ENCODE data around the gene RER1.

RER1 gene

GRCh38 chr1:2402420-2402819 is 10.8 kb downstream of the RER1 start:
- Histone ChIP-seq H3K4me3 (no peak overlapping the region), H3K9me3 (no peaks in the 10 kb centered on the region), H3K36me3 (peaks cover 68 to 100% (median 97%) of the 10 kb centered on the region in 3 donors), H3K4me1 (no peaks in the 10 kb centered on the region), H3K27ac (no peak overlapping the region), H3K27me3 (no peaks in the 10 kb centered on the region)
- no peak for TF ChIP-seq CTCF (IDR thresholded peaks at IDR 0.05)
- intact Hi-C loops (cut with DNase I; ENCODE audit: low total_unique reads): no loop called here
- no peak for DNase-seq

- no peak for DNase-seq
- H3K4me3 ChIP-seq: no peak overlapping the region
- H3K27ac ChIP-seq: no peak overlapping the region
- H3K4me1 ChIP-seq: no peaks in the 10 kb centered on the region
- no peak for TF ChIP-seq CTCF (IDR thresholded peaks at IDR 0.05)
- H3K9me3 ChIP-seq: no peaks in the 10 kb centered on the region
- peaks cover 61 to 100% (median 96%) of the 10 kb centered on the region in 3 donors for H3K36me3 ChIP-seq
- intact Hi-C loops (cut with DNase I; ENCODE audit: low total_unique reads): no loop called here
- H3K27me3 ChIP-seq: no peaks in the 10 kb centered on the region
These were observed 11.6 kb downstream of the RER1 start for GRCh38 chr1:2403273-2403672.

DNA sequence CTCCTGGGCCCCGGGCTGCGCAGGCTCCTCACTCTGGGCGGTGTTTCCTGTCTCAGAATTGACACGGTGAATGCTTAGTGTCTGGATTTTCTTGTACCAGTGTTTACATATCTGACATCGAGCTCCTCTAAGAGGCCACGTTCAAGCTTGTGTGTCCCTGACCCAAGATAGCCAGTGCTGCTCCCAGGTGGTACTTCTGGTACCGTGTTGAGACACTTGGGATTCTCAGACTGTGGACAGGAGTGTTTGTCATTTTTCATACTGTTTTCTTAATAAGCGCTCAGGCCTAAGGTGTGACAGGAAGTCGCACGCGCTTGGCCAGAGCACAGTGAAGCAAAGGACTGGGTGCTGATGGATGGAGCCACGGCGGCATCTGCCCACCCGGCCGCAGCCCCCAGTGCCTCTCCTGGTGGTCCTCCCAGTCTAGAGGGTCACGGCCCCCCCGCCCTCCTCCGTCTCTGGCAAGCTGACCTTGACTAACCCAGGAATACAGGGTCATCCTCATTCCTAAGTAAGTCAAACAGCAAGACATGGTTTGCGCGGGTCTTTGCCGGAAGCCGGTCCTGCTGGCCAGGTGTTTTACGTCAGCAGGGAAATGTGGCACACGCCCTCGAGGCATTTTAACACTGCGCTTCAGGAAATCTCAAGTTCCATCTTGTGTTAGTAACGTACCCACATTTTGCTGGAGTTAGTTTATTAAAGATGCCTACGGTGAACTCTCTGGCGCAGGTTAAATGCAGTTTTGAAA is 12.7 kb downstream of the RER1 start:
- Histone ChIP-seq H3K27me3 (no peaks in the 10 kb centered on the region), H3K36me3 (peaks cover 59 to 100% (median 92%) of the 10 kb centered on the region in 3 donors), H3K4me1 (no peaks in the 10 kb centered on the region), H3K4me3 (no peak overlapping the region), H3K27ac (no peak overlapping the region), H3K9me3 (no peaks in the 10 kb centered on the region)
- DNase-seq: no peak
- no peak for TF ChIP-seq CTCF (IDR thresholded peaks at IDR 0.05)
- intact Hi-C loops (cut with DNase I; ENCODE audit: low total_unique reads): no loop called here

GRCh38 chr1:2404890-2405511 is 13.4 kb downstream of the RER1 start:
- H3K9me3 ChIP-seq: no peaks in the 10 kb centered on the region
- TF ChIP-seq CTCF (IDR thresholded peaks at IDR 0.05): no peak
- no peaks in the 10 kb centered on the region for H3K4me1 ChIP-seq
- H3K27me3 ChIP-seq: no peaks in the 10 kb centered on the region
- no peak for DNase-seq
- no peak overlapping the region for H3K27ac ChIP-seq
- H3K36me3 ChIP-seq: peaks cover 52 to 100% (median 87%) of the 10 kb centered on the region in 3 donors
- H3K4me3 ChIP-seq: no peak overlapping the region
- intact Hi-C loops (cut with DNase I; ENCODE audit: low total_unique reads): no loop called here

DNA sequence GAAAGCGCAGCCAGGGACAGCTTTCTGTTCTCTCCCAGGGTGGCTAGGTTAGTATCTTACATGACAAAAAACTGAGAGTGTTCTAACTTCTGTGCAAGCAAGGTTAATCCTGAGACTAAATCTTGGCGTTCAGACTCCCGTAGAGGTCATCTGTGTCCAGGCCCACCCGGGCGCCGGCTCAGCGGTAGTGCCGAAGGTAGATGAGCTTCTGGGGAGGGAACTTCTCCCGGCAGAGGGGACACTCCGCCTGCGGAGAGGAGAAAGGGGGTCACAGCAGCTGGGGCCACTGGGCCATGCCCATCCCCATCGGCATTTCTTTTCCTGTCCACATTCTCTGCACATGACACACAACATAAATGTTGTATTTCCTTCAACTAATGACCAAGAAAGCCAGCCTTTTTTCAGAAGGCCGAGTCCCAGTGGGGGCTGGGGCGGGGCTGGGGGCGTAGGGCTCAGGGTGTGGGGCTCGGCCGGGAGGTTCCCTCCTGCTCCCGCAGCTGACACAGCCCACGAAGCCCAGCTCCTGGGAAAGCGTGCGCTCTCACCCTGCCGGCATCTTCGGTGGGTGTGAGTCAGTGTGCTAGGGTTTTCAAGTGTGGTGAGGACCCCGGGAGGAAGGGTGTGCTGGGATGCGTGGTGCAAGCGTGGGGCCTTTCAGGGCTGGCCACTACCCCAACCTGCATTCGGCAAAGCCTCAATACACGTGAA is 14.1 kb downstream of the RER1 start:
- no peak for DNase-seq
- H3K27ac ChIP-seq: no peak overlapping the region
- TF ChIP-seq CTCF (IDR thresholded peaks at IDR 0.05): no peak
- no peaks in the 10 kb centered on the region for H3K4me1 ChIP-seq
- intact Hi-C loops (cut with DNase I; ENCODE audit: low total_unique reads): no loop called here
- no peaks in the 10 kb centered on the region for H3K27me3 ChIP-seq
- H3K4me3 ChIP-seq: no peak overlapping the region
- no peaks in the 10 kb centered on the region for H3K9me3 ChIP-seq
- H3K36me3 ChIP-seq: peaks cover 44 to 95% (median 84%) of the 10 kb centered on the region in 3 donors
